HG03175 (cell line): ENCODE measurements around the gene TMEM123.
A peak's percentile ranks its signal among the peaks of the same experiment; 100 is the strongest.
"Not testable (repeated sequence)": the region's sequence is repeated elsewhere in the genome, so short reads cannot be mapped to it uniquely, and the experiment has no call there.

Source experiments
- ATAC-seq: cut with Tn5 transposase; IDR thresholded peaks from one replicate; pipeline ENCODE4 v1.9.1; 2021; ENCODE audit warnings: mild to moderate bottlenecking, moderate library complexity; ENCODE audit not compliant: unreplicated experiment

TMEM123 gene

DNA sequence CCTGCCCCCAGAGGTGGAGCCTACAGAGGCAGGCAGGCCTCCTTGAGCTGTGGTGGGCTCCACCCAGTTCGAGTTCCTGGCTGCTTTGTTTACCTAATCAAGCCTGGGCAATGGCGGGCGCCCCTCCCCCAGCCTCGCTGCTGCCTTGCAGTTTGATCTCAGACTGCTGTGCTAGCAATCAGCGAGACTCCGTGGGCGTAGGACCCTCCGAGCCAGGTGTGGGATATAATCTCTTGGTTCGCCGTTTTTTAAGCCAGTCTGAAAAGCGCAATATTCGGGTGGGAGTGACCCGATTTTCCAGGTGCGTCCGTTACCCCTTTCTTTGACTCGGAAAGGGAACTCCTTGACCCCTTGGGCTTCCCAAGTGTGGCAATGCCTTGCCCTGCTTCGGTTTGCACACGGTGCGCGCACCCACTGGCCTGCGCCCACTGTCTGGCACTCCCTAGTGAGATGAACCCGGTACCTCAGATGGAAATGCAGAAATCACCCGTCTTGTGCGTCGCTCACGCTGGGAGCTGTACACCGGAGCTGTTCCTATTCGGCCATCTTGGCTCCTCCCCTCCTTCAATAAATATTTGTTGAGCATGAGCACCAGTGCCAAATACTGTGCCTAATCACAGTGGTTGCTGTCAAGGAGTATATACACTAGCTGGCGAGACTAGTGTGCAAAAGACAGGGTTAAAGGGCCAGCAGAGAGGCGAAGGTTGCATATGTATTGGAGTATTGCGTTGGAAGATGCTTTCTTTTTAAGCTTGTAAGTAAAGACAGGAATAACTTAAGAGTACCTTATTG lies 77.7 kb downstream of the TMEM123 start:
- ATAC-seq, result not testable (repeated sequence)

GRCh38 chr11:102368472-102368871 lies 84.1 kb downstream of the TMEM123 start:
- peak; percentile 100 for ATAC-seq

DNA sequence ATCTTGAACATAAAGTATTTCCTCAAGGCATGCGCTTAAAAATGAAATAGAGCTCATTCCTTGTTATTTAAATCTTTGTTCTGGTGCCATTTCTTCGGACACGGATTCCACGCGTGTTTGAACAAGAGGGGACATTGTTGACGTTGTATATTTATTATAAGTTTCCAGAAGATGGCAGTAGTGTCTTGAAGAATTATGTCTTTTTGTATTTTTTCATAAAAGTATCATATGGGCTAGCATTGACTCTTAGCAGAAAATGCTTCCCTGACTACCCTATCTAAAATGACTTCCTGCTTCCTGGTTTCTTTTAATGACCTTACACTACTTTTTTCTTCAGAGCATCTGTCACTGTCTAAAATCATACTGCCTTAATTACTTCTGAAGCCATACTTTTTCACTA lies 85.2 kb downstream of the TMEM123 start:
- ATAC-seq, result no peak

- no peak for ATAC-seq
Measured at GRCh38 chr11:102364991-102365390, 87.6 kb downstream of the TMEM123 start.

DNA sequence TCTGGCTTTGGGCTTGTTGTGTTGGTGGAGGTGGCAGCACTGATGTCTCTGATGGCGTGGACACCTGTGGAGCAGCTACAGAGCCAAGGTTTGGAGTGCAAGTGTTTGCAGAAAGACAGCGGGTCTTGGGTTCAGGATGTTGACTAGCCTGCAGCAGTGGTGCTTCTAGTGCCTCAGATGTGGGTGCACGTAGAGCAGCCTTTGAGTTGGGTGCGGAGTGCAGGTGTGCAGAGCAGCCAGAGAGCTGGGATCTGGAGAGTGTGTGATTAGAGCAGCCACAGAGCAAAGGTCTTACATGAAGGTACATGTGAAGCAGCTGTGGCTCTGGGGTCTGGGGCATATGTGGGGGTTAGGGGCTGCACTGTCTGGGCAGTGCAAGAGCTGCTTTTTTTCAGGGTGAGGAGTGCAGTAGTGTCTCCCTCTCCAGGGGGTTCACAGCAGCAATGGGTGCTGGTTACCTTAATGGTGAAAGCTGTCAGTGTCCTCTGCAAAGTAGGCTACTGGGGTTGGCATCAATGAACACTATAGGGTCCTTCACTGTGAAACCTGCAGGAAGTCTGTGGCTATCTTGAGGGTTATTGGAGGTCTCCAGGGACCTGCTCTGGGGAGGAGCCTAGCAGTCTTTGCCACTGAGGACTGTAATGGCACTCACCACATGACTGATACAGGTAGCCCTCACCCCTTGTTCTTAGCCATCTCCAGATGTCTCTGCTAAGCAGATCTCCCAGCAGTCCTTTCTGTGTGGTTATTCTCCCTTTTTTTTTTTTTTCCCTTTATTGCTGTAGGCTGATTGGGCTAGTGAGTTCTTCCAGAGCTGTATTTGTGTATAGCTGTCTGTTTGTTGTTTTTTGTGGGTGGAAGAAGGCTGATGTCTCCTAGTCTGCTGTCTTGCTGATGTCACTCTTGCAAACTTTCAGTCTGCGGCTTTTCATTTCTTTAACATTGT lies 91.2 kb downstream of the TMEM123 start:
- ATAC-seq, result peak; percentile 97

GRCh38 chr11:102360681-102361080 lies 91.9 kb downstream of the TMEM123 start:
- ATAC-seq, result no peak

DNA sequence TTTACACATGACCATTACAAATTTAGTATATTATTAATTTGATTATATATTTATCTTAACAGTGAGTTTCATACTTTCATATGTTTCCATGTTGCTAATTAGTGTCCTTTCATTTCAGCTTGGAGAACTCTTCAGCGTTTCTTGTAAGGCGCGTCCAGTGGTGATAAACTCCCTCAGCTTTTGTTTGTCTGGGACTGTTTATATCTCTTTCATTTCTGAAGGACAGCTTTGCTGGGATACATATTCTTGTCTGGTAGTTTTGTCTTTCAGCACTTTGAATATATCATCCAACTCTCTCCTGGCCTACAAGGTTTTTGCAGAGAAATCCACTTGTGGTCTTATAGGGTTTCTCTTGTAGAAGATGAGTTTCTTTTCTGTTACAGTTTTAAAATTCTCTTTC lies 93.2 kb downstream of the TMEM123 start:
- no peak for ATAC-seq

DNA sequence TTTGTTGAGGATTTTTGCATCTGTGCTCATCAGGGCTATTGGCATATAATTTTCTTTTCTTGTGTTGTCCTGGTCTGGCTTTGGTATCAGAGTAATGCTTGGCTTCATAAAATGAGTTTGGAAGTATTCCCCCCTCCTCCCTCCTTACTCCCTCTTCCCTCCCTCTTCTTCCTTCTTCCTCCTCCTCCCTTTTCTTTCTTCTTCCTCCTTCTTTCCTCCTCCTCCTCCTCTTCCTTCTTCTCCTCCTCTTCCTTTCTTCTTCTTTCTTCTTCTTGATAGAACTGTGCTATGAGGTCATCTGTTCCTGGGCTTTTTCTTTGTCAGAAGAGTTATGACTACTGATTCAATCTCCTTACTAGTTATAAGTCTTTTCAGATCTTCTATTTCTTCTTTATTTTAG lies 95.4 kb downstream of the TMEM123 start:
- no peak for ATAC-seq

DNA sequence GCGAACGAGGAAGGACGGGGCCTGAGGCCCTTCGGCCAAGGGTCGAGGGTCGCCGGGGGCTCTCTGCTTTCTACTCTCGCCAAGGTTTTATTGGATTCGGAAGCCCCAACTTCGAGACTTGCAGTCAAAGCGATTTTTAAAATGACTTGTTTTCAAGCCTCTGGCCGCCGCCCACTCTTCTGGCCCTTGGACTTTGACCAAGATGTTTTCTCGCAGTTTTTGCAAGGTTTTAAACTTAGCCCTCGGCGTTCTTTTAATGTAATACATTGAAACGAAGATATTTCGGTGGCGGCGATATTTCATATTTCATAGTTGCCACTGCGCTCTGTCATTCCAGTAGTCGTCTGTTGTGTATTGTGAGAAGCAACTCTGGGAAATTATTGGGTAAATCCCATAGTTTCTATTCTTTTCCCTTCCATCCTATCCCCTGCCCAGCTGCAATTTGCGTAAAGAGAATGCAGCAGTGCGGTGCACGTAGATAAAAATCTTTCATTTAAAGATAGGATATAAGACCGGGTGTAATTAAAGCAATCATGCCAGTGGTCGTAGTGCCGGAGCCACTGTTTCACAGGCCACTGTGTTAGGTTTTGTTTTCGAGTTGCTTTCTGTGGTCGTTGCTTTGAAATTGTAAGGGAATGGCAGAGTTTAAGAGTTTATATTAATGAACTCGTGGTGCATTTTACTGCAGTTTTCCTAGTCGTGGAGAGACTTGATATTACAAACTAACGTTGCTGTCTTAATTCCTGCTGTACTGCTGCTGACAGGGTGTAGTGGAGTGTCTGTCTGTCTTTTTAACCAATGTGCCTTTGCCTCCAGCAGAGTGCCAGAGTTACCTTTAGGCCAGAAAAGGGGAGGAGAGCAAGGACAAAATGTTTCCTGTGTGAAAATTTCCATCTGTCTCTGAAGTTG lies 104.8 kb downstream of the TMEM123 start:
- ATAC-seq, result peak; percentile 28

DNA sequence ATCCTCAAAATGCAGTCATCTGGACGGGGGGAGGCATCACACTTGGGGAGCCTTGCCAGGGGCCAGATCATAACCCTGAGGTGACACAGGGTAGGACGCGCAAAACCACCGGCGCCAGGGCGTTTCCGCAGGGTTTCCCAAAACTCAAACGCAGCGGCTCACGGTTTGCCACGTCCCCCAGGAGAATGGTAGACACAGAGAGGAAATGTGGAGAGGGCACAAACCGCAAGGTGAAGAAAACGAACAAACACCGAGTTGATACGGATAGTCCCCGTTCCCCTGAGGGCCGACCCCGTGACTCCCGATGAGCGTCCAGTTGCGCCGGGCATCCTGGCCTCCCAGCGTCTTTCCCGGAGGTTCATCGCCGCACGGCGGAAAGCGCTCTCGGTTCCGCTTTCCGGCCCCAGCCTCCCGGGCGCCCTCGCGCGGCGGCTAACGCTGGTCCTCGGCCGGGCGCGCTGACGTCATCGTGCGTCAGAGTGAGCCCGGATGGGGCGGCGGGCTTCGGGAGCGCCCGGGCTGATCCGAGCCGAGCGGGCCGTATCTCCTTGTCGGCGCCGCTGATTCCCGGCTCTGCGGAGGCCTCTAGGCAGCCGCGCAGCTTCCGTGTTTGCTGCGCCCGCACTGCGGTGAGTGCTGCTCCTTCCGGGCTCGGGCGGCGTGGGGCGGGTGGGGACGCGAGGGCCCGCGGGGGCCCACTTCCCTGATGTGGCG lies 105.7 kb downstream of the TMEM123 start, which contains the start of gene BIRC2:
BIRC2 (plus strand) TSS at position 467 of the 714 bp plus-strand sequence. CDS start 2,641 bp downstream, outside the sequence.
- peak; percentile 94 for ATAC-seq

DNA sequence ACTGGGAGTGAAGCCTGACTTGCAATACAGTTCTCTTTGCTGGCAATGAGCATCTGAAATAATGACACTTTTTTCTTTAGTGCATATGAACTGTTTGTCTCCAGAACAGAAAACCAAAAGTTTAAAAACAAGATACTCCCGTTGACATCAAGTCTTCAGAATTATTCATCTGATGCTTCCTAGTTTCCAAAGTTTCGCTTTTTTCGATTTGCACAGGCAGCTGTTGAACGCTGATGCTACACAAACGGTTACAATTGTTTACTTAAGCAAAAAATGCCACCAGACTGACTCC lies 106.2 kb downstream of the TMEM123 start:
- no peak for ATAC-seq
